IMR-90 (cell line): Measurements from ENCODE around the gene NDOR1. TPM values are rescaled to one million over a fixed set of nuclear protein-coding genes. Genes with fewer than 3 reads are reported as not detected.
A peak's percentile ranks its signal among the peaks of the same experiment; 100 is the strongest.

Source experiments
- ATAC-seq: fragments of 200-7000 bp; cut with Tn5 transposase; 2 replicates; pipeline ENCODE4 v1.9.1; 2020; ENCODE audit warnings: low read depth, mild to moderate bottlenecking, moderate library complexity
- BruUV-seq: library from RNA; stranded (reverse); fragments of 400-500 nt; replicated peaks from 2 replicates; lab custom pipeline; 2021; lab: Mats Ljungman, UMichigan
- CTCF ChIA-PET: fragments of 300-600 bp; formaldehyde crosslinking; extraction: SDS; loops from one replicate; lab custom pipeline; 2021; ENCODE audit warnings: antibody characterized with exemption; lab: Yijun Ruan, JAX
- POLR2A ChIA-PET: fragments of 300-600 bp; sonication (Branson Sonifier 250); formaldehyde crosslinking; loops from one replicate; lab custom pipeline; 2022; ENCODE audit warnings: antibody characterized with exemption; ENCODE audit not compliant: unreplicated experiment; lab: Charles Lee
- DNase-seq: peaks from one replicate; pipeline ENCODE4 v3.0.0; 2013
- H2AFZ ChIP-seq: replicated peaks from 2 replicates; pipeline ENCODE3; 2013; ENCODE audit warnings: low read length, mild to moderate bottlenecking; ENCODE audit not compliant: poor library complexity
- H2AK5ac ChIP-seq: 2 replicates; pipeline ENCODE4 v1.6.1; 2013; ENCODE audit warnings: low read depth, low read length, inconsistent platforms
- H2AK9ac ChIP-seq: replicated peaks from 2 replicates; pipeline ENCODE3; 2013; ENCODE audit warnings: mild to moderate bottlenecking, low read depth, low read length, moderate library complexity; ENCODE audit not compliant: poor library complexity
- H2BK120ac ChIP-seq: 2 replicates; pipeline ENCODE4 v1.6.1; 2013; ENCODE audit warnings: low read depth, low read length, inconsistent platforms
- H2BK15ac ChIP-seq: 3 replicates; pipeline ENCODE4 v1.6.1; 2013; ENCODE audit warnings: low read depth, low read length, inconsistent platforms
- H2BK20ac ChIP-seq: 2 replicates; pipeline ENCODE4 v1.6.1; 2013; ENCODE audit warnings: low read depth, mild to moderate bottlenecking, inconsistent platforms, low read length, moderate library complexity
- H2BK5ac ChIP-seq: 2 replicates; pipeline ENCODE4 v1.6.1; 2013; ENCODE audit warnings: mild to moderate bottlenecking, low read depth, low read length, inconsistent platforms; ENCODE audit not compliant: poor library complexity, severe bottlenecking
- H3K14ac ChIP-seq: replicated peaks from 2 replicates; pipeline ENCODE4 v1.6.1; 2013; ENCODE audit warnings: low read depth, low read length, inconsistent platforms
- H3K18ac ChIP-seq: 2 replicates; pipeline ENCODE4 v1.6.1; 2013; ENCODE audit warnings: low read depth, low read length, control low read depth
- H3K23ac ChIP-seq: 2 replicates; pipeline ENCODE4 v1.6.1; 2013; ENCODE audit warnings: low read depth, low read length, inconsistent platforms
- H3K27ac ChIP-seq: 2 replicates; pipeline ENCODE4 v1.5.1; 2013; ENCODE audit warnings: mild to moderate bottlenecking, control low read depth, low read length; ENCODE audit not compliant: insufficient read depth
- H3K27me3 ChIP-seq: 2 replicates; pipeline ENCODE4 v1.6.1; 2013; ENCODE audit warnings: low read length; ENCODE audit not compliant: control insufficient read depth, insufficient read depth
- H3K36me3 ChIP-seq: 2 replicates; pipeline ENCODE4 v1.6.1; 2013; ENCODE audit warnings: low read length, mixed read lengths; ENCODE audit not compliant: control insufficient read depth, insufficient read depth
- H3K4ac ChIP-seq: 2 replicates; pipeline ENCODE4 v1.6.1; 2013; ENCODE audit warnings: low read depth, low read length, inconsistent platforms
- H3K4me1 ChIP-seq: 2 replicates; pipeline ENCODE4 v1.6.1; 2013; ENCODE audit warnings: low read length, mixed read lengths; ENCODE audit not compliant: control insufficient read depth, insufficient read depth
- H3K4me2 ChIP-seq: 2 replicates; pipeline ENCODE4 v1.6.1; 2013; ENCODE audit warnings: low read depth, mild to moderate bottlenecking, control low read depth, low read length, moderate library complexity
- H3K4me3 ChIP-seq: 2 replicates; pipeline ENCODE4 v1.5.1; 2013; ENCODE audit warnings: low read depth, mild to moderate bottlenecking, control low read depth, low read length, moderate library complexity; ENCODE audit not compliant: insufficient read depth
- H3K56ac ChIP-seq: 2 replicates; pipeline ENCODE4 v1.6.1; 2013; ENCODE audit warnings: low read length, inconsistent platforms; ENCODE audit not compliant: insufficient read depth; ENCODE audit errors: extremely low read depth
- H3K79me1 ChIP-seq, 2 experiments: 2 replicates each; pipeline ENCODE4 v1.6.1; 2013; ENCODE audit warnings: low read length in 2 of 2, inconsistent platforms in 1 of 2, low read depth in 1 of 2
- H3K9ac ChIP-seq: 2 replicates; pipeline ENCODE4 v1.6.1; 2013; ENCODE audit warnings: low read depth, low read length, control low read depth
- H3K9me1 ChIP-seq: 2 replicates; pipeline ENCODE4 v1.6.1; 2013; ENCODE audit warnings: low read length, inconsistent platforms; ENCODE audit not compliant: insufficient read depth
- H3K9me3 ChIP-seq: 2 replicates; pipeline ENCODE4 v1.6.1; 2013; ENCODE audit warnings: low read length; ENCODE audit not compliant: control insufficient read depth, insufficient read depth
- H4K20me1 ChIP-seq: 2 replicates; pipeline ENCODE4 v1.6.1; 2013; ENCODE audit warnings: low read length, inconsistent platforms; ENCODE audit not compliant: insufficient read depth
- H4K5ac ChIP-seq: 2 replicates; pipeline ENCODE4 v1.6.1; 2013; ENCODE audit warnings: mild to moderate bottlenecking, low read depth, low read length, control low read depth
- H4K8ac ChIP-seq, 2 experiments: 2 replicates each; pipeline ENCODE4 v1.6.1; 2013; ENCODE audit warnings: low read depth in 2 of 2, low read length in 2 of 2, control low read depth in 1 of 2, inconsistent platforms in 1 of 2
- H4K91ac ChIP-seq: 2 replicates; pipeline ENCODE4 v1.6.1; 2013; ENCODE audit warnings: low read depth, low read length, inconsistent platforms; ENCODE audit not compliant: insufficient read depth
- BHLHE40 ChIP-seq: fragments of 150-350 bp; IDR thresholded peaks from 2 replicates; pipeline ENCODE4 v1.6.1; 2016; ENCODE audit warnings: mild to moderate bottlenecking, low read depth, low read length
- CEBPB ChIP-seq: IDR thresholded peaks from 2 replicates; pipeline ENCODE4 v1.6.1; 2012; ENCODE audit warnings: low read depth, low read length, improper control_type of control experiment
- CHD1 ChIP-seq: IDR thresholded peaks from 2 replicates; pipeline ENCODE4 v1.6.1; 2012; ENCODE audit warnings: low read depth, low read length, improper control_type of control experiment
- FOS ChIP-seq: fragments of 150-350 bp; IDR thresholded peaks from 2 replicates; pipeline ENCODE4 v1.6.1; 2016; ENCODE audit warnings: low read depth, low read length
- MAFK ChIP-seq: IDR thresholded peaks from 2 replicates; pipeline ENCODE4 v1.6.1; 2012; ENCODE audit warnings: low read depth, low read length, improper control_type of control experiment
- MAZ ChIP-seq: IDR thresholded peaks from 2 replicates; pipeline ENCODE4 v1.6.1; 2012; ENCODE audit warnings: low read depth, mild to moderate bottlenecking, low read length, improper control_type of control experiment, moderate library complexity, borderline replicate concordance
- MXI1 ChIP-seq: IDR thresholded peaks from 2 replicates; pipeline ENCODE4 v1.6.1; 2012; ENCODE audit warnings: low read depth, mild to moderate bottlenecking, low read length, moderate library complexity, borderline replicate concordance
- NFE2L2 ChIP-seq: fragments of 150-350 bp; IDR thresholded peaks from 2 replicates; pipeline ENCODE4 v1.6.1; 2016; ENCODE audit warnings: low read depth, mild to moderate bottlenecking, low read length
- POLR2A ChIP-seq: IDR thresholded peaks from 2 replicates; pipeline ENCODE4 v1.6.1; 2012; ENCODE audit warnings: mild to moderate bottlenecking, low read depth, low read length
- RAD21 ChIP-seq: IDR thresholded peaks from 2 replicates; pipeline ENCODE4 v1.6.1; 2012; ENCODE audit warnings: low read length, improper control_type of control experiment
- RCOR1 ChIP-seq: IDR thresholded peaks from 2 replicates; pipeline ENCODE4 v1.6.1; 2012; ENCODE audit warnings: mild to moderate bottlenecking, low read length, improper control_type of control experiment; ENCODE audit not compliant: insufficient replicate concordance
- RFX5 ChIP-seq: IDR thresholded peaks from 2 replicates; pipeline ENCODE4 v1.8.0; 2012; ENCODE audit warnings: low read depth, mild to moderate bottlenecking, low read length, moderate library complexity
- SMC3 ChIP-seq: fragments of 150-350 bp; IDR thresholded peaks from 2 replicates; pipeline ENCODE4 v1.6.1; 2016; ENCODE audit warnings: low read depth, mild to moderate bottlenecking, antibody characterized with exemption, low read length, moderate library complexity
- WGBS, 2 experiments: methylation state at CpG; one replicate each; pipeline versions ENCODE4 v1.1.5 to v1.1.7; 2013; ENCODE audit warnings: missing lambda C conversion rate in 2 of 2; ENCODE audit not compliant: insufficient read length in 1 of 2; ENCODE audit errors: extremely low coverage in 2 of 2; 5-methylcytosine and 5-hydroxymethylcytosine counted together
- dilution Hi-C: fragments of 300-500 bp; cut with HindIII; formaldehyde crosslinking; loops from one replicate; pipeline ENCODE4 v1.14.3; 2018; ENCODE audit warnings: low sequenced_read_pairs; ENCODE audit not compliant: unreplicated experiment
- in situ Hi-C: fragments of 300-500 bp; cut with MboI; formaldehyde crosslinking; loops from 3 replicates; pipeline ENCODE4 v1.14.3; 2019; ENCODE audit warnings: low sequenced_read_pairs, inconsistent platforms, mixed read lengths
- intact Hi-C: fragments of 100-400 bp; cut with micrococcal nuclease; formaldehyde crosslinking; loops from 2 replicates; pipeline ENCODE4 v1.10.0; 2022
- polyA plus RNA-seq, 3 experiments: library from polyadenylated mRNA; depleted of rRNA; stranded (reverse); fragments of >200 nt; gene quantifications; 2 replicates each; pipeline ENCODE4 v1.2.3, GENCODE V29; 2012; ENCODE audit warnings: low replicate concordance in 1 of 3
- total RNA-seq: library from RNA; depleted of rRNA; stranded (reverse); fragments of >200 nt; gene quantifications from 2 replicates; pipeline ENCODE4 v1.2.3, GENCODE V29; 2012
- TF ChIP-seq, protein P1 (sequence below): fragments of 150-350 bp; IDR thresholded peaks from 2 replicates; pipeline ENCODE4 v1.6.1; 2016; ENCODE audit warnings: low read depth, mild to moderate bottlenecking, low read length, moderate library complexity, borderline replicate concordance
- TF ChIP-seq, protein P2 (sequence below): conservative IDR thresholded peaks from 2 replicates; pipeline ENCODE4 v1.5.1; 2012; ENCODE audit warnings: mild to moderate bottlenecking, low read depth, low read length, improper control_type of control experiment

NDOR1 gene
- total and polyA plus RNA-seq, 2 of the 4 experiments (the other 2 are of a cell fraction), result 0.90 to 10.6 TPM

DNA sequence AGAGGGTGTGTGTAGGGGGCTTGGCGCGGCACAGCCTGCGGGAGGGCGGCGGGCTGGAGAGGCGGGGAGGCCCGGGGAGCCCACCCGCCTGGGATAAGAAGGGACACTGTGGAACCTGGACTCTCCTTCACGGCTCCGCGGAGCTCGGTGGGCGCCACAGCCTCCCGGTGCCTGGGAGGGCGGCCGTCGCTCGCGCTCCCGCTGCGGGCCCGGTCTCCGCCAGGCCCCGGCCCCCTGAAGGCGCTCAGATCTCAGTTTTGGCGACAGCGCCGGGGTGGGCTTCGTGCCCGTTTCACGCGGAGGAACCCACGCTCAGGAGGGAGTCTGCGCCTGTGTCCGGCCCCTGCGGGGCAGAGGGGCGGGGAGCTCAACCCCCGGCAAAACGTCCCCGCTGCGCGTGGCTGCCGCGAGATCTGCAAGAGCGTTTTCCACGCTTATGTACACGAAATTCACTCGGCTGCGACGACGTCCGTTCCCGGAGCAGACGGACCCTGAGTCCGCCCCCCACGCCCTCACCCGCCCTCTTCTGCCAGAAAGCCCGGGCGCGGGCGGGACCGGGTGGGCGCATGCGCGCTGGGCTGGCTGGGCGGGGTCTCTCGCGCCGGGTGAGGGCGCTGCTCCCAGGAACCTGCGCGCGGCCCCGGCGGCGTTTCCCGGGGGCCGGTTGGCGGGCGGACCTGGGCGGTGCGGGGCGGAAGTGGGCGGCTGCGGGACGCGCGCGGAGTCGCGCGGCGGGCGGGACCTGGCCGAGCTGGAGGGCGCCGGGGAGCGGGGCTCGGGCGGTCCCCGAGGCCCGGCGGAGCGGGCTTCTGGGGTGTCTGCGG is 49.3 kb downstream of the NDOR1 start, which contains the start of gene NELFB:
Gene NELFB, plus strand, starts transcription at position 704 of the 824 bp plus-strand sequence.
- ATAC-seq, result peak; percentile 93
- 2% methylated on average over 39 of the region's 105 CpGs; no CpG with 5 or more reads in 1 of the 2 experiments for WGBS, 2 experiments
- H3K27me3 ChIP-seq, result no peaks in the 10 kb centered on the region
- peaks cover 11% of the 10 kb centered on the region for H3K4me1 ChIP-seq
- peak within 1 kb of the TSS; percentile 88 for H3K9ac ChIP-seq
- H2AFZ ChIP-seq, result peak within 1 kb of the TSS; percentile 99
- H2BK120ac ChIP-seq, result 0 out of 2 replicates have a peak within 1 kb of the TSS, but pooled peaks have one; percentile 22
- dilution Hi-C loops, result no loop called here
- no TSS peak for BruUV-seq
- H2BK5ac ChIP-seq, result peak within 1 kb of the TSS; percentile 75
- H3K4ac ChIP-seq, result peak within 1 kb of the TSS; percentile 81
- peak within 1 kb of the TSS; percentile 78 for H3K56ac ChIP-seq
- peak within 1 kb of the TSS; percentile 97 for H3K4me2 ChIP-seq
- H4K91ac ChIP-seq, result peak within 1 kb of the TSS; percentile 61; the same call in 1 of the 2 replicates
- peaks cover 18% of the 10 kb centered on the region for H3K36me3 ChIP-seq
- peak within 1 kb of the TSS; percentile 96 for H3K4me3 ChIP-seq
- peak; percentile 77 for DNase-seq
- no peak within 1 kb of the TSS for H2BK20ac ChIP-seq
- ChIA-PET CTCF (interaction anchor here (0.8 kb wide), 1 partner anchor 18 kb away, joined by 3 read pairs; no protein-coding TSS in a partner anchor), POLR2A (interaction anchor here (1.2 to 2.3 kb wide), 2 partner anchors 10 to 14 kb away, joined by 5 to 9 read pairs; no protein-coding TSS in a partner anchor)
- H3K79me1 ChIP-seq, result peaks cover 15 to 37% of the 10 kb centered on the region in 2 experiments
- no peaks in the 10 kb centered on the region for H3K9me1 ChIP-seq
- peak within 1 kb of the TSS; percentile 52; the same call in 1 of the 2 replicates for H3K18ac ChIP-seq
- H3K14ac ChIP-seq, result peak within 1 kb of the TSS; percentile 78
- no peak within 1 kb of the TSS for H2BK15ac ChIP-seq
- H2AK5ac ChIP-seq, result peak within 1 kb of the TSS; percentile 90
- H2AK9ac ChIP-seq, result peak within 1 kb of the TSS; percentile 98
- H3K27ac ChIP-seq, result peak within 1 kb of the TSS; percentile 84
- no peaks in the 10 kb centered on the region for H3K9me3 ChIP-seq
- intact Hi-C loops, result no loop called here
- peak within 1 kb of the TSS; percentile 93 for H3K23ac ChIP-seq
- H4K8ac ChIP-seq, result peak within 1 kb of the TSS; percentile 81 to 94
- H4K5ac ChIP-seq, result peak within 1 kb of the TSS; percentile 80; the same call in 1 of the 2 replicates
- peaks cover 11% of the 10 kb centered on the region for H4K20me1 ChIP-seq
- in situ Hi-C loops, result no loop called here
- TF ChIP-seq BHLHE40 (no peak; the same call in 1 of the 2 replicates), FOS (no peak), POLR2A (0 out of 2 replicates have a peak, but pooled peaks have one; percentile 22), SMC3 (no peak), RCOR1 (peak; percentile 38), CHD1 (peak; percentile 61; the same call in 1 of the 2 replicates), RFX5 (no peak), CEBPB (no peak), MXI1 (peak; percentile 58; the same call in 1 of the 2 replicates), RAD21 (no peak), MAFK (no peak), MAZ (peak; percentile 90; the same call in 1 of the 2 replicates), NFE2L2 (no peak)
- TF ChIP-seq, protein P1, sequence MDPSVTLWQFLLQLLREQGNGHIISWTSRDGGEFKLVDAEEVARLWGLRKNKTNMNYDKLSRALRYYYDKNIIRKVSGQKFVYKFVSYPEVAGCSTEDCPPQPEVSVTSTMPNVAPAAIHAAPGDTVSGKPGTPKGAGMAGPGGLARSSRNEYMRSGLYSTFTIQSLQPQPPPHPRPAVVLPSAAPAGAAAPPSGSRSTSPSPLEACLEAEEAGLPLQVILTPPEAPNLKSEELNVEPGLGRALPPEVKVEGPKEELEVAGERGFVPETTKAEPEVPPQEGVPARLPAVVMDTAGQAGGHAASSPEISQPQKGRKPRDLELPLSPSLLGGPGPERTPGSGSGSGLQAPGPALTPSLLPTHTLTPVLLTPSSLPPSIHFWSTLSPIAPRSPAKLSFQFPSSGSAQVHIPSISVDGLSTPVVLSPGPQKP, result no peak
- TF ChIP-seq, protein P2, sequence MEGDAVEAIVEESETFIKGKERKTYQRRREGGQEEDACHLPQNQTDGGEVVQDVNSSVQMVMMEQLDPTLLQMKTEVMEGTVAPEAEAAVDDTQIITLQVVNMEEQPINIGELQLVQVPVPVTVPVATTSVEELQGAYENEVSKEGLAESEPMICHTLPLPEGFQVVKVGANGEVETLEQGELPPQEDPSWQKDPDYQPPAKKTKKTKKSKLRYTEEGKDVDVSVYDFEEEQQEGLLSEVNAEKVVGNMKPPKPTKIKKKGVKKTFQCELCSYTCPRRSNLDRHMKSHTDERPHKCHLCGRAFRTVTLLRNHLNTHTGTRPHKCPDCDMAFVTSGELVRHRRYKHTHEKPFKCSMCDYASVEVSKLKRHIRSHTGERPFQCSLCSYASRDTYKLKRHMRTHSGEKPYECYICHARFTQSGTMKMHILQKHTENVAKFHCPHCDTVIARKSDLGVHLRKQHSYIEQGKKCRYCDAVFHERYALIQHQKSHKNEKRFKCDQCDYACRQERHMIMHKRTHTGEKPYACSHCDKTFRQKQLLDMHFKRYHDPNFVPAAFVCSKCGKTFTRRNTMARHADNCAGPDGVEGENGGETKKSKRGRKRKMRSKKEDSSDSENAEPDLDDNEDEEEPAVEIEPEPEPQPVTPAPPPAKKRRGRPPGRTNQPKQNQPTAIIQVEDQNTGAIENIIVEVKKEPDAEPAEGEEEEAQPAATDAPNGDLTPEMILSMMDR, result peak; percentile 17; the same call in 1 of the 2 replicates
